DMS153 (cell line): ENCODE measurements around the gene PFDN2.

Experiments used
- DNase-seq: peaks from one replicate; lab custom pipeline; 2025; lab: John Stamatoyannopoulos, UW

Gene PFDN2

DNA sequence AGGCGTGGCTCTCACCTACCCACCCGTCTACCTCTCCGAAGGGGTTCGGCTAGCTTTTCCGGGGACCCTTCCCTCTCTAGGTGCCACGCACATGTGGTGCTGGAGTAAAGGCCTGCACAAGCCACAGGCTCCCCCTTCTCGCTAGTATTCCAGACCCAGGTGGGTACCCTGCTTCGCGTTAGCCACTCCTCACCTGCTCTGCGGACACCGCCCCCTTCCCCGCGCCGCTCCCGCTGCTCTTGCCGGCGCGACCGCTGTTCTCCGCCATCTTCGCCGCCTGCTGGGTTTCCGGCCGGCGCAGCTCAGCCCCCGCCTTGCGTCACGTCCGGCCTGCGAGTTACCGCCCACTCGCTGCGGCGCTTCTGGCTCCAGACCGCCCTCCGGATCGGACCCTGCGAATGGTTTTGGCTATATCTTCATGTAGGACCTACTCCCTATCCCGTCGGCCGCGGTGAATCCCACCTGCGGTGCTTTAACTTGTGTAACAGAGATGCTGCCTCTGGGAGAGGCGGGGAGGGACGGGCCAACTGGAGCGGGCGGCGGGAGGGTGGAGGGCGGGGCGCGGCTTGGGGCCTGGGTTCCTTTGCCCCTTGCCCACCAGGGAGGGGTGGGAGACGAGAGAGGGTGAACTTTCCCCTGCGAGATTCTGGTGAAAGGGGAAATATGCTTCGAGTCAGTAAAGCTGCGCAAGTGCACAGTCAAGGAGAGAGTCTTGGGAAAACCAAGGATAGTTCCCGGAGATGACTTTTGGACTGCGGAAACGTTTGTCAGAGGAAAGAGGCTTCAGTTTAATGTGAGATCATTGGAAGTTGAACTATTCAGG is at the start of gene PFDN2, which contains the start of gene NIT1:
Gene PFDN2, minus strand, starts transcription at position 279 of the 823 bp plus-strand sequence. Its CDS starts 11 bp downstream, at position 268.
Gene NIT1, plus strand, starts transcription at position 347 of the 823 bp plus-strand sequence. Its CDS starts 72 bp downstream, at position 419.
- peak; percentile 58 for DNase-seq

DNA sequence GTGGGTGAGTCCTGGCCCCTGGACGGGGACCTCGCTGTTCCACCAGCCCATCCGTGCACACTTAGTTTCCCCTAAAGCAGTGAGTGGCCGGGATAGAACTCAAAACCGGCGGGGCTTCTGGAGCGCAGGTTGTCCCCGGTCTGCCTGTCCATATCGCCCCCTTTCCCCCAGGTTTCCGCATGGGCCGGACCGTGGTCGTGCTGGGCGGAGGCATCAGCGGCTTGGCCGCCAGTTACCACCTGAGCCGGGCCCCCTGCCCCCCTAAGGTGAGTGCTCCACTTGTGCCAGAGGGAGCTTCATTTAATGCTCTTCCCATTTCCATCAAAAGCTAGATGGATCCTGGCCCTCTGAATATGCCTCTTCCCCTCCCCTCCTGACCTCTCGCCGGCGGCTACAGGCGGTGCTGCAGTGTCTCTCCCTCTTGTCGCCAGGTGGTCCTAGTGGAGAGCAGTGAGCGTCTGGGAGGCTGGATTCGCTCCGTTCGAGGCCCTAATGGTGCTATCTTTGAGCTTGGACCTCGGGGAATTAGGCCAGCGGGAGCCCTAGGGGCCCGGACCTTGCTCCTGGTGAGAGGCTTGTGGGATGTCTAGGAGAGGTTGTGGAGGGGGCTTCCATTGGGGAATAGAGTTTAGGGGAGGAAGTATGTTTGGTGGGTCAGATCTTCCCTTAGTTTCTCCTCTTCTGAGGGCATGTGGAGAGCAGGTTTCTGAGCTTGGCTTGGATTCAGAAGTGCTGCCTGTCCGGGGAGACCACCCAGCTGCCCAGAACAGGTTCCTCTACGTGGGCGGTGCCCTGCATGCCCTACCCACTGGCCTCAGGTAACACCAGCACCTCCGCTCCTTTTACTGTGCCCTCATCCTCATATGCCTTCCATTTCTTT is 49.1 kb upstream of the PFDN2 start:
- DNase-seq: peak; percentile 18

DNA sequence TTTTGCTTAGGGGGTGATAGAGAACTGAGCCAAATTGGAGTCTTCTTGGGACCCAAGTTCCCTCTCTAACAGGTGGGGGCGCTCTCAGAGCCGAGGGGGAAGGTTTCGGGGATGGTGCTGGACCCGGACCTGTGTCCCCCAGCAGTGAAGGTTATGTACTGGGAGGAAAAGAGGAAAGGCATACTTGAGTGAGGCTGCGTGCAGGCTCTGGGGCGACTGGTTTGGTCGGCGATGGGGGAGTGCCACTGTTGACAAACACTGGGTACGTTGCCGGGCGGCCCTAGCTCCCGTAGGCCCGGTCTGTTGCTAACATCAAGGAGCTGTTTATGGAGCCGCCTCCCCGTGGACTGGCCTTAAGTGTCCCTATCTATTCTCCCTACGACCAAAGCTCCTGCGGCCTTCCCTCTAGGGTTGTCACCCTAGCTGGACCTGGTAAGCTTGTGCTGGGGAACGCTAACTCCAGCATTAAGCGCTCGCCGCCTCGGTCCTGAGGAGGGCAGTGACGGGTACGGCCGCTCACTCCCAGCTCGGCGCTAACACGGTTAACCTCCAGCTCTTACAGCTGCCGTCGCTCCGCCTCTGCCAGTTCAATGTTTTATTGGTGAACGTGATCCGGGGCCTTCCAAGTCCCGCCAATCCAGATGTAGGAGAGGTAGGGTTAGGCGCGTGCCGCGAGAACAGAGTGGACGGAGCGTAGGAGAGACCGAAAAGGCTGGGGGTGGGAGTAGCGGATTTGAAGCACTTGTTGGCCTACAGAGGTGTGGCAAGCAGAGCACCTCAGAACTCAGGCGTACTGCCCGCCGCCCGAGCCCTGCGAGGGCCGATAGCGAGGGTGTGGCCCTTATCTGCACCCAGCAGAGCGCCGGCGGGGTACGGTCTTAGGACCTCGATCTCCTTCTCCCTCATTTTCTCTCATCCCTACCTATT is 48.2 kb upstream of the PFDN2 start, which contains the start of gene PPOX:
Gene PPOX, plus strand, starts transcription at position 685 of the 927 bp plus-strand sequence. CDS start 422 bp downstream, outside the sequence.
- peak; percentile 99 for DNase-seq

GRCh38 chr1:161164901-161165610 is 47.2 kb upstream of the PFDN2 start:
- DNase-seq: no peak

GRCh38 chr1:161163793-161164192 is 46.0 kb upstream of the PFDN2 start:
- no peak for DNase-seq

- DNase-seq: no peak
These were observed 45.0 kb upstream of the PFDN2 start for GRCh38 chr1:161162806-161163205.

GRCh38 chr1:161162052-161162451 is 44.2 kb upstream of the PFDN2 start:
- no peak for DNase-seq

GRCh38 chr1:161161652-161162051 is 43.8 kb upstream of the PFDN2 start:
- DNase-seq: no peak

DNA sequence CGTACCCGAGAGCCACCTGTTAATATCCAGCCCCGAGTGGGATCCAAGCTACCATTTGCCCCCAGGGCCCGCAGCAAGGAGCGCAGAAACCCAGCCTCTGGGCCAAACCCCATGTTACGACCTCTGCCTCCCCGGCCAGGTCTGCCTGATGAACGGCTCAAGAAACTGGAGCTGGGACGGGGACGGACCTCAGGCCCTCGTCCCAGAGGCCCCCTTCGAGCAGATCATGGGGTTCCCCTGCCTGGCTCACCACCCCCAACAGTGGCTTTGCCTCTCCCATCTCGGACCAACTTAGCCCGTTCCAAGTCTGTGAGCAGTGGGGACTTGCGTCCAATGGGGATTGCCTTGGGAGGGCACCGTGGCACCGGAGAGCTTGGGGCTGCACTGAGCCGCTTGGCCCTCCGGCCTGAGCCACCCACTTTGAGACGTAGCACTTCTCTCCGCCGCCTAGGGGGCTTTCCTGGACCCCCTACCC is 42.9 kb upstream of the PFDN2 start:
- no peak for DNase-seq

GRCh38 chr1:161159913-161160243 is 42.0 kb upstream of the PFDN2 start:
- no peak for DNase-seq

- DNase-seq: peak; percentile 78
These were observed 41.5 kb upstream of the PFDN2 start, which contains the start of gene USP21 for GRCh38 chr1:161159087-161159912. TSS of gene USP21 (plus strand) at chr1:161159500. CDS start at chr1:161160641, 1,141 bp downstream.

- no peak for DNase-seq
These were observed 40.6 kb upstream of the PFDN2 start for GRCh38 chr1:161158316-161159010.

DNA sequence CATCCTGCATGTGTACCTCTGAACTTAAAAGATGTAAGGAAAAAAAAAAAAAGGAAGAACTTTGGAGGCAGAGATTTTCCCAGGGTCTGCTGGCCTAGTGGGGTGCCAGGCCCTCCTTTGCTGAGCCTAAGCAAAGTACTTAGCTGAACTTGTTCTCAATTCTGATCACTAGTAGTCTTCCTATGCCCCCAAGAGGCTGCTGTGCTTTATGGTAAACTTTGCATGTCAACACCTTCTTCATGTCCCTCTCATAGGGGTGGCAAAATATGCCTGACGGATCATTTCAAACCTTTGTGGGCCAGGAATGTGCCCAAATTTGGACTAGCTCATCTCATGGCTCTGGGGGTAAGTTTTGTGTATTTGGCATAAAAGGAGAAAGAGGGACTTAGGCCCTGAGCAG is 40.0 kb upstream of the PFDN2 start:
- no peak for DNase-seq

GRCh38 chr1:161153682-161154337 is 36.0 kb upstream of the PFDN2 start, which contains the start of gene UFC1:
TSS of gene UFC1 (plus strand) at chr1:161153978. CDS start at chr1:161153998, 20 bp downstream.
- peak; percentile 88 for DNase-seq

- DNase-seq: no peak
These were observed 35.3 kb upstream of the PFDN2 start for GRCh38 chr1:161153176-161153575.

GRCh38 chr1:161145832-161146231 is 28.0 kb upstream of the PFDN2 start:
- DNase-seq: no peak

DNA sequence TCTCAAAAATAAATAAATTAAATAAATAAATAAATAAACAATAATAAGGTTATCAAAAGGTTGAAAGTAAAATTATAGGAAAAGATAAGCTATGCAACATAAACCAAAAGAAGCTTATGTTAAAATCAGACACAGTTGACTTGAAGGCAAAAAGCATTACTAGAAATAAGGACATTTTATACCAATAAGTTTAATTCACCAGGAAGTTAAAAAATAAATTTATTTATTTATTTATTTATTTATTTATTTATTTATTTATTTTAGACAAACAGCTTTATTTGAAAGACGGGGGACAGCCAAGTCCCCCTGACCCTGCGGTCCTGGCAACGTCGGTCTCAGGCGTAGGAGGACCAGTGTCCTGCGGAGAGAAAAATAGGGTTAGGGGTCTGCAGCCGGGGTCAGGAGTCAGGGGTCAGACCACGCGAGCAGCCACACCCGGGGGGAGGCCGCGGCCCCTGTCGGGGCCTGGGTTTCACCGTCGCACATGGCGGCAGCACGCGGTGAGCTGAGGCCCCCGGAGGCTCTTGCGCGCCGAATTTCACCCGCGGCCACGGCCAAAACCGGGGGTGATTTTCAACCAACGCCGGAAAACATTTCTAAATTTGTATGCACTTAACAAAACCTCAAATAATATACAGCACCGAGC is 23.0 kb upstream of the PFDN2 start:
- no peak for DNase-seq

GRCh38 chr1:161139766-161140165 is 21.9 kb upstream of the PFDN2 start:
- no peak for DNase-seq
